Measurements from ENCODE around the gene IP6K1.
"Not testable (repeated sequence)": the region's sequence is repeated elsewhere in the genome, so short reads cannot be mapped to it uniquely, and the experiment has no call there.

IP6K1 gene

GRCh38 chr3:49793486-49794085 is 7.2 kb upstream of the IP6K1 start:
- no peak for DNase-seq

DNA sequence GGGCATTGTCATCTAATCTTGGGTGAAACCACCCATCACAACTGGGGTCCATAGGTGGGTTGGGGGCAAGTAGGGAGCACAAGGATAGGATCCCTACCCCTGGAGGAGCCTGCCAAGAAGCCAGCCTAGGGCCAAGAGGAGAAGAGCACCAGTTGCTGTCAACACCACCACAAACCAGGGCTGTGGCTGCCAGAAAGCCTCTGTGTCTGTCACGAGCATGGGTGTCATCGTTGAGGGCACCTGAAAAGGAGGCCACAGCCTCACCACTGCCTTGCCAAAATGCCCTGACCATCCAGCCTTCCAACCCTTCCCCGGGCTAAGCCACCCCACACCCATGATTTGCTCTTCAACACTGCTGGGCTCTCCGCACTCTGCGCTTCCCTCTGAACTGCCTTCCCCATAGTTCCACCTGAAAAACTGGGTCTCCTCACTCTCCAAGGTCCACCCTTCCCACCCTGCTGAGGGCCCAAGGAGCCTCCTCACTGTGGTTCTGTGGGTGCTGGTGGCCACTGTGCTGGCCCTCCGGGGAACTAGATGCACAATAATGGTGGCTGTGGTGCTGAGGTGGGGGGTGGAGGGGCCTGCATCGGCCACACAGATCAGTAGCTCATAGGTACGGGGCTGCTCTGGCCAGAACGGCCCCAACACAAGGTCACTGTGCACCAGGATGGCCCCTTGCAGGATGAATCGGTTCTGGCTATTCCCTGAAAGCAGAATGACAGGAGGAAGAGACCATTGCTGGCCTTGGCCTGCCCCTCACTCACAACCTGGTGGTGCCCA is 6.2 kb upstream of the IP6K1 start:
- DNase-seq: no peak

DNA sequence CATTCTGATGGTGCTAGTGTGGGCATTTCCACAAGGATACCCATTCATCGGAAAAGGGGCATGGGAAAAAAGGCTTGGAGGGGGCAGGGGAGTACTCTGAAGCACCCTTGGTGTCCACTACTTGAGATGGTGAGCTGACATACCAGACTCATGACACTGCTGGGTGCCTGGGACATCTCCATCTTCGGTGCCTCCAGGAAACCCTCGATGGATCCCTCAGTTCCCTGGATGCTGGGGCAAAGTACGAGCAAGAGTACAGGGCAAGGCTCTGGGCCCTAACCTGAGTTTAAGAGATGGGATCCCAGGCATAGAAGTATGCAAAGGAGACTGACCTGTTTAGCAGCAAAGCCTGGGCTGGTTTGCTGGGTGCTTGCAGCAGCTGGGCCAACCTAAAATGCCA is 5.2 kb upstream of the IP6K1 start:
- no peak for DNase-seq

DNA sequence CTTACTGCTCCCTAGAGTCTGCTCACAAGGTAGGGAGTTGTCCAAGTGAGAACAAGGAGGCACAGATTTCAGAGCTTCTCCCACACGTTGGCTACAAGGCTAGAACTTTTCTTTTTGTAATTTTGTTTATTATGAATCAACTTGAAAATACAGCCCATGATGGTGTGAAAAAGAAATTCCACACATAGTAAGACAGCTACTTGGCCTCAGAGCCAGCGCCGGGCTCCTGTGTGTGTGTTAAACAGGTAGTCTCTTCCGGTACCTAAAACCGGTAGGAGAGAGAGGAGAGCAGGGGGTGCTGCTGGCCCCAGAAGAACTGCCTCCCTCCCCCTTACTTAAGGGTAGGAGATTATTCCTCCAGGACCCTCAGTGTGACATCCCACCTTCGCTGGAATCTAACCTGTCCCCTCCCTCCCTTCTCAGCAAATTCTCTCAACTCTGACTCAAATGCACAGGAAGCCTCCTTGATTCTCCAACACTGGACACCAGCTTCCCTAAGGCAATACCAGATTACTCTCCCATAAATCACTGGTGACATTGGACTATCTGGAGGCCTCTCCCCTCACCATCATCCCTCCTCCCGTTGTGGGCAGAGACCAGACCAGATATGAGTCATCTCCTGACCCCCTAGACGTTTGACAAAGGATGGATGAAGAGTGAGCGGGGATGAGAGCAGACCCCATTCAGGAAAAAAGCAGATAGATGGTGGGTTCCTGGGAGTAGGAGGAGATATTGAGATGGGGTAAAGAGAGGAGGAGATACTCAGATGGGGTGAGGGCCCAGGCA is 4.5 kb upstream of the IP6K1 start:
- DNase-seq: no peak

DNA sequence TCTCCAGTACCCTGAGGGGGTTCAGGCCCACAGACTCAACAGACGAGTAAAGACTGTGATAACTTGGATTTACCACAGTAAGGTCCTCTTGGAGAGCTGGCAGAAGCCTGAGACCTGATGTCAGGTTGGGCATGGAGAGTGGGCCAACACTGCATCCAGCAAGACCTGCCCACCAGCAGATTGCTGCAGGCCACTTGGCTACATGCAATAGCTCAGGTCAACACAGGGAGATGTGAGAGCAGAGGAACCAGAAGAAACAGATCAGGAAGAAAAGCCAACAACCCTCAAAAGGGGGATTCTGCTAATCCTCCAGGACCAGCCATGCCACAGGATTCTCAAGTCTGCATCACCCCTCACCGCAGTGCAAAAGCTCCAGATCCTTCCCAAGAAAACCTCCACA is 1.7 kb upstream of the IP6K1 start:
- DNase-seq: no peak

- DNase-seq: no peak
These were observed 1.2 kb upstream of the IP6K1 start for GRCh38 chr3:49787536-49787935.

GRCh38 chr3:49787182-49787464 is 781 bp upstream of the IP6K1 start:
- DNase-seq: no peak

GRCh38 chr3:49785565-49786356 is 581 bp downstream of the IP6K1 start:
- DNase-seq: peak; percentile 24

- not testable (repeated sequence) for DNase-seq
These were observed 4.1 kb downstream of the IP6K1 start for GRCh38 chr3:49782277-49782676.

- DNase-seq: no peak
These were observed 4.7 kb downstream of the IP6K1 start for GRCh38 chr3:49781415-49782199.

GRCh38 chr3:49780975-49781365 is 5.4 kb downstream of the IP6K1 start:
- not testable (repeated sequence) for DNase-seq

- no peak for DNase-seq
These were observed 6.0 kb downstream of the IP6K1 start for GRCh38 chr3:49780080-49780974.

GRCh38 chr3:49779358-49780079 is 6.8 kb downstream of the IP6K1 start:
- no peak for DNase-seq

DNA sequence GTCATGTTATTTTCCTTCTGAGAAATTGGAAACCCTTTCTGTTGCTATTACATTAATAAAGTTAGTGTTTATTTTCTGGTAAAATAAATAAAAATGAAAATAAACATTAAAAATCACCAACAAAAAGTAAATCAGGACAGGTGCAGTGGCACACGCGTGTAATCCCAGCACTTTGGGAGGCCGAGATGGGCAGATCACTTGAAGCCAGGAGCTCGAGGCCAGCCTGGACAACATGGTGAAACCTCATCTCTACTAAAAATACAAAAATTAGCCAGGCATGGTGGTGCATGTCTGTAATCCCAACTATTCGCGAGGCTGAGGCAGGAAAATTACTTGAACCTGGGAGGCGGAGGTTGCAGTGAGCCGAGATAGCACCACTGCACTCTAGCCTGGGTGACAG is 10.2 kb downstream of the IP6K1 start:
- not testable (repeated sequence) for DNase-seq

DNA sequence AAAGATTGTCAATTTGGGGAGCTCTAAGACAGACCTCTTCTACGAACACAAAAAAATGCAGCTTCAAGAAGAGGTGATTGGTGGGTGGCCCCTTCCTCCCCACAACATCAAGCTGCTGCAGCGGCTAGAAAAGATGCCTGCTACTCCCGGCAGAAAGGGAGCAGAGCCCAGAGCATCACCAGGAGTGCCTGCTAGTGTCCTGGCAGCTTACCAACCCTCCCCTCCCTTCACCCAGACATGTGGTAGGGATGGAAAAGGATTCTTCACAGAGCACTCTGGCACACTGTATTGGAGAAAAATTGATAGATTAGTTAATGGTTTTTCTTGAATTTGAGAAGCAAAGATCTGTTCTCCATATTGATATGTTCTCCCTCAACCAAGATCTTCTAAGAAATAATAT is 10.8 kb downstream of the IP6K1 start:
- no peak for DNase-seq

DNA sequence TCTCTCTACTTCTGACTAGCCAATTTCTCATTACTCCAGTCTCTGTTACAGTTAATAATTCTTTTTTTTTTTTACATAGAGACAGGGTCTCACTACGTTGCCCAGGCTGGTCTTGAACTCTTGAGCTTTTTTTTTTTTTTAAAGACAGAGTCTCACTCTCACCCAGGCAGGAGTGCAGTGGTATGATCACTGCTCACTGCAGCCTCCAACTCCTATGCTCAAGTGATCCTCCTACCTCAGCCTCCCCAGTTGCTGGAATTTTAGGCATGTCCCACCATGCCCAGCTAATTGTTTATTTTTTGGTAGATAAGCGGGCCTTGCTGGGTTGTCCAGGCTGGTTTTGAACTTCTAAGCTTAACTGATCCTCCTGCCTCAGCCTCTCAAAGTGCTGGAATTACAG is 13.6 kb downstream of the IP6K1 start:
- no peak for DNase-seq

DNA sequence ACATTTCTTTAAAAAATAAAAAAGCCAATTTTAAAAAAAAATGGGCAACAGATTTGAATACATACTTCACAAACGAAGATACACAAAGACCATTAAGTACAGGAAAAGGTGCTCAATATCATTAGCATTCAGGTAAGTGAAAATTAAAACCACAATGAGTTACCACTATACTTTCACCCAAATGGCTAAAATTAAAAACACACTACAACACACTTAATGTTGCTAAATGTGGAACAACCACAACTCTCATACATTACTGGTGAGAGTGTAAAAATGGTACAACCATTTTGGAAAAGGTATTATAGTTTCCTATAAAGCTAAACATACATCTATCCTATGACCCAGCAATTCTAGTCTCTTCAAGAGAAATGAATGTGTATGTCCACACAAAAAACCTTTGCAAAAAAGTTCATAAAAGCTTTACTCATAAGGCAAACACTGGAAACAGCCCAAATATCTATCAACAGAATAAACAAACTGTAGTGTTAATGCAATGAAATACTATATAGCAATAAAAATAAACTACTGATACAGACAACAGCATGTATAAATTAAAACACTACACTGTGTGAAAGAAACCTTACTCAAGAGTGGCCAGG is 14.9 kb downstream of the IP6K1 start:
- DNase-seq: no peak

DNA sequence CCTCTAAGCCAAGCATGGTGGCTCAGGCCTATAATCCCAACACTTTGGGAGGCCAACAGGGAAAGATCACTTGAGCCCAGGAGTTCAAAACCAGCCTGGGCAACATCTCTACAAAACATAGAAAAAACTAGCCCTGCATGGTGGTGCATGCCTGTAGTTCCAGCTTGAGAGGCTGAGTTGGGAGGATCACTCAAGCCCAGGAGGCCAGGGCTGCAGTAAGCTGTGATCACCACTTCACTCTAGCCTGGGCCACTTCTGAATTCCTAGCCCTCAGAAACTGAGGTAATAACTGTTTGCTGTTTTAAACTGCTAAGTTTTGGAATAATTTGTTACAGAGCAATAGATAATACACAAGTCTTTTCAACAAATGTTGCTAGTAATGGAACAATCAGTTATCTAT is 16.4 kb downstream of the IP6K1 start:
- no peak for DNase-seq

GRCh38 chr3:49769286-49769915 is 16.9 kb downstream of the IP6K1 start:
- no peak for DNase-seq

- no peak for DNase-seq
These were observed 22.4 kb downstream of the IP6K1 start for GRCh38 chr3:49763981-49764380.

Measured in effector CD4-positive, alpha-beta T cell (primary cell).